ENCODE results near the gene FAM43A. TPM values are rescaled to one million over a fixed set of nuclear protein-coding genes. Genes with fewer than 3 reads are reported as not detected.

FAM43A gene
- total and polyA plus RNA-seq, 2 of the 8 experiments (the other 6 are each of a cell fraction or from before 2014, with no cell fraction given), result 2.3 to 2.6 TPM

DNA sequence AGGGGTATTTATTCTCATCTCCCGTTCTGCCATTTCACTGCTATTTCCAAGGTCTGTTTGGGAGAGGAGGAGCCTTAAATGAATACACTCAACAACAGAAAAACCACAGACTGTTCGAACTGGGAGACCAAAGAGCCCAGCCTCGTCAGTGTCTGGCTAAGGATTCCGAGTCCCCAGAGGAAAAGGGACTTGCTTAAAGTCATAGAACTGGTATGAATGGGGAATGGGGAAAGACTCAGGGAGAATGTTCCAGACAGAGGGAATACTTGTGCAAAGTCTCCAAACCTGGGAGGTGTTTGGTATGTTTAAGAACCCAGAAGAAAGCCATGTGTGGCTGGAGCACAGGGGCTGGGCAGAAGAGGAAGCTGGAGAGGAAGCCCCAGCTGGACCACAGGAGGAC, 46.9 kb downstream of the FAM43A start:
- no peak overlapping the region for H3K4ac ChIP-seq (replicated peaks; ENCODE audit: insufficient read length, low read depth, low read length)
- H3K14ac ChIP-seq (ENCODE audit: insufficient read length), result no peak overlapping the region
- no peak overlapping the region for H4K5ac ChIP-seq (ENCODE audit: insufficient read length, low read depth, low read length)
- H4K91ac ChIP-seq (replicated peaks; ENCODE audit: insufficient read length, low read length), result no peak overlapping the region
- no peak overlapping the region for H3K4me2 ChIP-seq (ENCODE audit: insufficient read depth in 1 of 2, low read depth in 2 of 2, low read length in 2 of 2)
- no peaks in the 10 kb centered on the region for H3K36me3 ChIP-seq (ENCODE audit: control insufficient read depth in 2 of 4, insufficient read depth in 4 of 4, low read length in 3 of 4)
- no peak for TF ChIP-seq NANOG (IDR thresholded peaks at IDR 0.05; ENCODE audit: insufficient read depth, low read depth, low read length, poor library complexity, severe bottlenecking)
- no peak for TF ChIP-seq POLR2A (IDR thresholded peaks at IDR 0.05; ENCODE audit: control extremely low read depth in 1 of 2, low read depth in 2 of 2, low read length in 2 of 2)
- TF ChIP-seq, protein P1, sequence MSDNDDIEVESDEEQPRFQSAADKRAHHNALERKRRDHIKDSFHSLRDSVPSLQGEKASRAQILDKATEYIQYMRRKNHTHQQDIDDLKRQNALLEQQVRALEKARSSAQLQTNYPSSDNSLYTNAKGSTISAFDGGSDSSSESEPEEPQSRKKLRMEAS (IDR thresholded peaks at IDR 0.05), result no peak
- no peak for TF ChIP-seq GABPA (IDR thresholded peaks at IDR 0.05; ENCODE audit: borderline replicate concordance, insufficient read depth, low read length)
- TF ChIP-seq, protein P2, sequence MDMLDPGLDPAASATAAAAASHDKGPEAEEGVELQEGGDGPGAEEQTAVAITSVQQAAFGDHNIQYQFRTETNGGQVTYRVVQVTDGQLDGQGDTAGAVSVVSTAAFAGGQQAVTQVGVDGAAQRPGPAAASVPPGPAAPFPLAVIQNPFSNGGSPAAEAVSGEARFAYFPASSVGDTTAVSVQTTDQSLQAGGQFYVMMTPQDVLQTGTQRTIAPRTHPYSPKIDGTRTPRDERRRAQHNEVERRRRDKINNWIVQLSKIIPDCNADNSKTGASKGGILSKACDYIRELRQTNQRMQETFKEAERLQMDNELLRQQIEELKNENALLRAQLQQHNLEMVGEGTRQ (IDR thresholded peaks at IDR 0.05; ENCODE audit: low read length), result no peak
- no peak for TF ChIP-seq FOSL1 (IDR thresholded peaks at IDR 0.05; ENCODE audit: insufficient read depth, low read depth, low read length)
- TF ChIP-seq TAF7 (optimal IDR thresholded peaks at IDR 0.05; ENCODE audit: borderline replicate concordance, low read depth, low read length), result no peak
- no peak for TF ChIP-seq HDAC6 (IDR thresholded peaks at IDR 0.05; ENCODE audit: low read depth, low read length)
- TF ChIP-seq EP300 (IDR thresholded peaks at IDR 0.05; ENCODE audit: borderline replicate concordance in 1 of 2, low read depth in 2 of 2, low read length in 2 of 2), result no peak
- no peak for TF ChIP-seq CTBP2 (IDR thresholded peaks at IDR 0.05; ENCODE audit: borderline replicate concordance, insufficient read depth, insufficient read length, low read length)
- TF ChIP-seq JUND (IDR thresholded peaks at IDR 0.05; ENCODE audit: low read length), result no peak
- TF ChIP-seq CEBPB (IDR thresholded peaks at IDR 0.05; ENCODE audit: low read depth, low read length), result no peak
- TF ChIP-seq TEAD4 (IDR thresholded peaks at IDR 0.05; ENCODE audit: low read depth, low read length), result no peak
- DNase-seq (ENCODE audit: low read depth in 1 of 2, low spot score in 2 of 2) (no peak), FAIRE-seq (no peak)
- H3K4me3 ChIP-seq (ENCODE audit: extremely low read depth in 1 of 4, insufficient read depth in 2 of 4, low read depth in 3 of 4, low read length in 4 of 4), result no peak overlapping the region
- CTCF ChIA-PET (ENCODE audit: partially characterized antibody), result no interaction called here
- H3K27ac ChIP-seq (ENCODE audit: low read depth, low read length), result no peak overlapping the region
- H3K27me3 ChIP-seq (replicated peaks in 1 of 4; ENCODE audit: control insufficient read depth in 3 of 4, extremely low read depth in 1 of 4, insufficient read depth in 3 of 4, low read length in 3 of 4), result peaks cover 0 to 8% (median 0%) of the 10 kb centered on the region in 4 experiments; a peak in 2 of 7 replicates
- no peaks in the 10 kb centered on the region; a peak in 1 of 7 replicates for H3K4me1 ChIP-seq (replicated peaks in 1 of 4; ENCODE audit: control insufficient read depth in 3 of 4, insufficient read depth in 4 of 4, low read length in 3 of 4)
- H3K79me2 ChIP-seq (ENCODE audit: control insufficient read depth in 1 of 2, insufficient read depth in 2 of 2, low read length in 2 of 2), result no peaks in the 10 kb centered on the region
- H3K79me1 ChIP-seq (ENCODE audit: low read depth, low read length), result no peaks in the 10 kb centered on the region
- H2BK15ac ChIP-seq (ENCODE audit: low read length), result no peak overlapping the region
- H2BK12ac ChIP-seq (ENCODE audit: low read depth, low read length), result no peak overlapping the region
- no peak overlapping the region for H2AFZ ChIP-seq (ENCODE audit: low read length)
- H3K23ac ChIP-seq (ENCODE audit: insufficient read length), result no peak overlapping the region
- POLR2A ChIA-PET (ENCODE audit: partially characterized antibody), result no interaction called here
- no peak overlapping the region for H2AK5ac ChIP-seq (ENCODE audit: low read depth, low read length)
- no peaks in the 10 kb centered on the region; the same call in 1 of the 2 replicates for H3K23me2 ChIP-seq (ENCODE audit: low read depth, low read length)
- H4K20me1 ChIP-seq (replicated peaks in 1 of 2; ENCODE audit: control insufficient read depth in 1 of 2, insufficient read depth in 2 of 2, low read length in 2 of 2), result no peaks in the 10 kb centered on the region
- no peaks in the 10 kb centered on the region for H3K9me3 ChIP-seq (ENCODE audit: insufficient read depth in 2 of 2, low read depth in 1 of 2, low read length in 1 of 2)
- H3K9ac ChIP-seq (replicated peaks in 1 of 4; ENCODE audit: extremely low read depth in 1 of 4, low read depth in 3 of 4, low read length in 3 of 4), result no peak overlapping the region
- no peak overlapping the region for H2BK5ac ChIP-seq (ENCODE audit: low read depth, low read length)
- WGBS, 2 experiments (ENCODE audit: extremely low coverage in 1 of 2, insufficient coverage in 1 of 2, insufficient read length in 1 of 2, insufficient replicate concordance in 2 of 2, low coverage in 1 of 2, low lambda C conversion rate in 2 of 2, missing lambda C conversion rate in 1 of 2), result 87% methylated on average over 4 of the region's 4 CpGs; no CpG with 5 or more reads in 1 of the 2 experiments
- no peak overlapping the region for H2BK20ac ChIP-seq (ENCODE audit: low read length)
- no peak overlapping the region for H2BK120ac ChIP-seq (replicated peaks; ENCODE audit: low read depth, low read length)
- no peak overlapping the region for H4K8ac ChIP-seq (ENCODE audit: extremely low read depth, insufficient read depth, low read length)
- no peak overlapping the region for H3K56ac ChIP-seq (replicated peaks; ENCODE audit: insufficient read length, low read depth, low read length)
- H3K18ac ChIP-seq (ENCODE audit: extremely low read depth, low read length), result no peak overlapping the region
